H1 (cell line): ENCODE data around the gene TEX29.

Experiments
- CTCF ChIP-seq, 3 experiments: IDR thresholded peaks; 1 replicate in 2 of 3; 2 replicates in 1 of 3; pipeline versions ENCODE4 v1.5.1 to v1.6.1; 2011; ENCODE audit warnings: low read length in 3 of 3, mild to moderate bottlenecking in 3 of 3, inconsistent platforms in 2 of 3, low read depth in 1 of 3, moderate library complexity in 1 of 3; ENCODE audit not compliant: insufficient read depth in 1 of 3; ENCODE audit errors: control extremely low read depth in 1 of 3
- EGR1 ChIP-seq: IDR thresholded peaks from 2 replicates; pipeline ENCODE4 v1.6.1; 2011; ENCODE audit warnings: low read depth, low read length, borderline replicate concordance
- EZH2 ChIP-seq: fragments of 200-600 bp; sonication (generic); IDR thresholded peaks from 2 replicates; pipeline ENCODE4 v1.7.1; 2012; ENCODE audit warnings: low read depth, mild to moderate bottlenecking, moderate library complexity, low read length, inconsistent platforms; ENCODE audit not compliant: severe bottlenecking
- FOSL1 ChIP-seq: IDR thresholded peaks from 2 replicates; pipeline ENCODE4 v1.6.1; 2011; ENCODE audit warnings: mild to moderate bottlenecking, low read depth, low read length, moderate library complexity; ENCODE audit not compliant: insufficient read depth
- GABPA ChIP-seq: IDR thresholded peaks from 2 replicates; pipeline ENCODE4 v1.6.1; 2011; ENCODE audit warnings: mild to moderate bottlenecking, low read length, moderate library complexity, borderline replicate concordance; ENCODE audit not compliant: insufficient read depth
- JUND ChIP-seq: IDR thresholded peaks from 2 replicates; pipeline ENCODE4 v1.6.1; 2011; ENCODE audit warnings: mild to moderate bottlenecking, improper control_type of control experiment, low read length
- MAFK ChIP-seq: IDR thresholded peaks from 2 replicates; pipeline ENCODE4 v1.6.1; 2012; ENCODE audit warnings: low read depth, mild to moderate bottlenecking, improper control_type of control experiment, low read length
- RAD21 ChIP-seq, 2 experiments: IDR thresholded peaks in 1 of 2; conservative IDR thresholded peaks in 1 of 2; 2 replicates each; pipeline ENCODE4 v1.6.1; 2011; ENCODE audit warnings: low read depth in 2 of 2, low read length in 2 of 2, improper control_type of control experiment in 1 of 2, inconsistent platforms in 1 of 2, mild to moderate bottlenecking in 1 of 2, moderate library complexity in 1 of 2
- SRF ChIP-seq: IDR thresholded peaks from 2 replicates; pipeline ENCODE4 v1.6.1; 2011; ENCODE audit warnings: mild to moderate bottlenecking, low read depth, low read length, moderate library complexity
- TAF1 ChIP-seq: IDR thresholded peaks from 2 replicates; pipeline ENCODE4 v1.6.1; 2011; ENCODE audit warnings: mild to moderate bottlenecking, low read depth, low read length
- TBP ChIP-seq: IDR thresholded peaks from 2 replicates; pipeline ENCODE4 v1.6.1; 2011; ENCODE audit warnings: low read depth, low read length, improper control_type of control experiment
- ZNF274 ChIP-seq: IDR thresholded peaks from 2 replicates; pipeline ENCODE4 v1.7.0; 2012; ENCODE audit warnings: low read length, borderline replicate concordance; ENCODE audit errors: extremely low read depth

DNA sequence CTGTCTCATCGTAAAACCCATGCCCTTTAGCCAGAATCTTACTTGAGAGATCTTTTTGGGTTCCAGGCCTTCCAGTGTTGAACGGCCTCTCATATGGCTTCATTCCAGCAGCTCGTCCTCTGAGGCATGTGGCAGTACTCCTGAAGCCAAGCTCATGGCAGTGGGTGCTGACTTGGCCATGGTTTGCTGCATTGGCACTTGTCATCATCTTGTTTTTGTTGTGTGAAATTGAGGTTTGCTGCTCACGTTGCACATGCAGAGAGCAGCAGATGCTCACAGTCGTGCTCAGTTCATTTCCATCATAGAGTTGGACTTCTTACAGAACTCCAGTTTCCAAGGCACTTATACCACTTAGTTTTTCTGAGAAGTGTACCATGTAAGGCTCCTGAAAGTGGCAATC is 14.9 kb downstream of the TEX29 start:
- TF ChIP-seq TAF1 (no peak), CTCF (IDR thresholded peaks at IDR 0.05; ENCODE audit: control extremely low read depth in 1 of 3, insufficient read depth in 1 of 3, low read depth in 1 of 3, low read length in 3 of 3) (no peak), EZH2 (no peak), RAD21 (IDR thresholded peaks at IDR 0.05 in 1 of 2, conservative IDR thresholded peaks at IDR 0.05 in 1 of 2; ENCODE audit: low read depth in 2 of 2, low read length in 2 of 2) (no peak), SRF (no peak), ZNF274 (no peak), GABPA (no peak), EGR1 (no peak), TBP (no peak), JUND (no peak), FOSL1 (no peak), MAFK (no peak)
